CD4-positive, alpha-beta T cell treated with Interleukin-21 for 1 hour (primary cell): Measurements from ENCODE around the gene MAPK1IP1L.
"Not testable (repeated sequence)": the region's sequence is repeated elsewhere in the genome, so short reads cannot be mapped to it uniquely, and the experiment has no call there.

Experiments
- DNase-seq: peaks from one replicate; pipeline ENCODE4 v3.0.0-alpha.2; 2020

Gene MAPK1IP1L

GRCh38 chr14:55051423-55052268, at the start of gene MAPK1IP1L:
Gene MAPK1IP1L (plus strand): TSS chr14:55051647. CDS start chr14:55061684, 10,037 bp downstream.
- peak; percentile 91 for DNase-seq

GRCh38 chr14:55005071-55005470, 46.4 kb upstream of the MAPK1IP1L start:
- no peak for DNase-seq

- DNase-seq: no peak
Observed at GRCh38 chr14:55015006-55015405, 36.4 kb upstream of the MAPK1IP1L start.

DNA sequence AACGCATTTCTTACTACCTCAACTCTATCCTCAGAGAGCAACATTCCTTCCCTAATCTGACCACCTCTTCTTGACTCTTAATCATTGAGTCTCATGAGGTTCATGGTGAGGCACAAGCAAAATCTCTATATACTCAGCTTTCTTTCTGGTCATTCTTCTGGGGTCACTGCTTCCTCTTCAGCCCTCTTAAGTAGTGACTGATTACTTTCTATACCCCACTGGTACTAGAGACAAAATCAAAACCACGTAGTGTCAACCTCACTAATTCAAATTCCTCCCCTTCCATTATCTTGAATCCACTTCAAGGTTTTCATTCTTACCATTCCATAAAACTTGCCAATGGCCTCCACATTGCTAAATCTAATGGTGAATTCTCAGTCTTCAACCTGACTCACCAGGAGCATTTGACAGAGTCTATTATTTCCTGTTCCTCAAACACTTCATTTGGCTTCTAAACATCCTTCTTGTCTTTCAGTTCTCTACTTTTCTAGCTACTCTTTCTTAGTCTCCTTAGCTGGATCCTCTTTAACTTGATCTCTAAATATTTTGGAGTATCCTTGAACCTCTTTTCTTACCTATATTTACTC, 31.4 kb upstream of the MAPK1IP1L start:
- DNase-seq: no peak

- DNase-seq: not testable (repeated sequence)
Observed at GRCh38 chr14:55024365-55024764, 27.1 kb upstream of the MAPK1IP1L start.

DNA sequence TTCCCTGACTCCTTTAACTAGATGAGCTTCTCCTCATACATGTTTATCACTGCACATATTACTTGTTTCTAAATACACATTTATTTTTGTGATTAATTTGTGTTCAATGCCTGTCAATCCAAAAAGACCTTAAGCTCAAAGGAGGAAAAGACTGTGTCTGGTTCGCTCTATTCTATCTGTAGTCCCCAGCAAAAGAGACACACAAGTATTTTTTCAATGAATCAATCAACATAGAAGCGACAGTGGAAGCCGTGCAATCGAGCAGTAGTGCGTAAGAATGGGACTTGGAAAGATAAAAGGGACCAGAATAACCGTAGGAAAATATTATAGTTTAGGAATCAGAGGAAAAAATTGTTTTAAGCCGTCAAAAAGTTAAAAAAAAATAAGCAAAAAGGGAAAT, 25.5 kb upstream of the MAPK1IP1L start:
- DNase-seq: no peak

DNA sequence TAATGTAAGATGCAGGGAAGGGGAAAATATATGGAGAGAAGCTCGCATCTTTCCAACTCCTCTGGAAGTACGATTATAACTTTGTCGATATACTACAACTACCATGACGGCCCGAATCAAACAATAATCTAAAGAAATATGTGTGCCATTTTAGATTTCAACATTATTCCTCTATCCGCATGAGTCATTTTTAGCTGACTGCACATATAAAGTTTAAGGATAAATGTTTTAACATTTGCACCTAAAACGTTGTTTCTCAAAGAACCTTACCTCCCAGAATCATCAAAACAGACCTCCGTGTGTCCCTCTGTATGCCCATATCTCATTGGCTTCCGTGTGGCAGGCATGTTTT, 25.0 kb upstream of the MAPK1IP1L start:
- DNase-seq: no peak

DNA sequence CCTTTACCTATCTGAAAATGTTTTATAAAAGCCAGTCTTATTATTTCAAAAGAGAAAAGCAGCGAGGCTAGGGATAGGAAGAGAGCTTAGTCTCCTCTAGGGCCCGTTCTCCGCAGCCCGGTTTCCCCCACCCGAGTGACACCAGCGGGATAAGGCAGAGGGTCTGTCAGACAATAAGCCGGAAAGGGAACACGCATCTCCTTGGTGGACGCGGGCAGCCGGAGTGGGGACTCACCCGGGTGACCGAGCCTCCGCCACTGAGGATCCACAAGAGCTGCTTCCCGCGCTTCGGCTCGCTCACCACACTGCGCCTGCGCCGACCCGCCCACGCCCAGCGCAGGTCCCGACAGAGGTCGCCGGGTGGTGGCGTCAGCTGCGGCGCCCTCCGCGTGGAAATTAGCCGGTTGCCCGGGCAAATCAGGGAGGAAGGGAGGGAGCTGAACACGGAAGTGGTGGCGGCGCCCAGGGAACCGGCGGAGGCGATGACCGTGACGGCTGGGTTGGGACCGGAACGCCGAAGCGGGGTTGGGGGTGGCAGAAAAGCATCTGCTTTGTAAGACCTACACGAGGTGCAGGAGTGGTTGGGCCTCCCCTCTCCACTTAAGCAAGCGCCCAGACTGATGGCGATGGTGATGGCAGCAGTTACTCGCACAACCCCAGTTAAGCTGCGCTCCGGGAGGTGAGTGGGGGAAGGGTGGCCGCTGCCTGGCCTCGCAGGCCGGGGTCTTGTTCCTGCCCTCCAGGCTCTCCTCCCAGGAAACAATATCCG, 24.5 kb upstream of the MAPK1IP1L start, which contains the start of the genes SOCS4 and WDHD1:
TSS of gene SOCS4 (plus strand) at position 444 of the 769 bp plus-strand sequence. CDS start 15,806 bp downstream, outside the sequence.
TSS of gene WDHD1 (minus strand) at position 307 of the 769 bp plus-strand sequence. CDS start 312 bp downstream, outside the sequence.
- DNase-seq: peak; percentile 95

- no peak for DNase-seq
Observed at GRCh38 chr14:55028066-55028465, 23.4 kb upstream of the MAPK1IP1L start.

DNA sequence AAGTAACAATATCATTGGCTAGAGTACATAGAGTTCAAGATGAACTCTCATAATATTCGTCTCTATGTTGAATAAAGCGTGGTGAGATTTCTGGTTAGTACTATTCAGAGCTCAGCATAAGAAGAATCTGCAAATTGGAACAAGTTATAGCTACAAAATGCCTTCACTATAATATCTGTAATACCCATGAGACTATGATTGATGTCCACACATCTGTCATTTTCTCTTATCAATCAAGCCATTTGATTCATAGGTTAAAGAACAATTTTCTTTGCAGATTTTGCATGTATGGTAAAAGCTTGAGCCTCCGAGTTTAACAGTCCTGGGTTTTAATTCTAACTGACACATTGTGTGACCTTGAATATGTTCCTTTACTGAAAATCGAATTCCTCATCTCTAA, 23.0 kb upstream of the MAPK1IP1L start:
- no peak for DNase-seq

GRCh38 chr14:55031190-55031589, 20.3 kb upstream of the MAPK1IP1L start:
- DNase-seq: no peak

GRCh38 chr14:55037995-55038394, 13.5 kb upstream of the MAPK1IP1L start:
- not testable (repeated sequence) for DNase-seq

- no peak for DNase-seq
Observed at GRCh38 chr14:55038708-55039107, 12.7 kb upstream of the MAPK1IP1L start.

DNA sequence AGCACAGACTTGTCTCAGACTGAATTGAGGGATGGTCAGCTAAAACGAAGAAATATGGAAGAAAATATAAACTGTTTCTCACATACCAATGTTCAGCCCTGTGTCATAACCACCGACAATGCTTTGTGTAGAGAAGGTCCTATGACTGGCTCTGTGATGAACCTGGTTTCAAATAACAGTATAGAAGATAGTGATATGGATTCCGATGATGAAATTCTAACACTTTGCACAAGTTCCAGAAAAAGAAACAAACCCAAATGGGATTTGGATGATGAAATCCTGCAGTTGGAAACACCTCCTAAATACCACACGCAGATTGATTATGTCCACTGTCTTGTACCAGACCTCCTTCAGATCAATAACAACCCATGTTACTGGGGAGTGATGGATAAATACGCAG, 7.9 kb upstream of the MAPK1IP1L start:
- no peak for DNase-seq

- DNase-seq: no peak
Observed at GRCh38 chr14:55045087-55045486, 6.4 kb upstream of the MAPK1IP1L start.

- DNase-seq: no peak
Observed at GRCh38 chr14:55047301-55048053, 4.0 kb upstream of the MAPK1IP1L start.

DNA sequence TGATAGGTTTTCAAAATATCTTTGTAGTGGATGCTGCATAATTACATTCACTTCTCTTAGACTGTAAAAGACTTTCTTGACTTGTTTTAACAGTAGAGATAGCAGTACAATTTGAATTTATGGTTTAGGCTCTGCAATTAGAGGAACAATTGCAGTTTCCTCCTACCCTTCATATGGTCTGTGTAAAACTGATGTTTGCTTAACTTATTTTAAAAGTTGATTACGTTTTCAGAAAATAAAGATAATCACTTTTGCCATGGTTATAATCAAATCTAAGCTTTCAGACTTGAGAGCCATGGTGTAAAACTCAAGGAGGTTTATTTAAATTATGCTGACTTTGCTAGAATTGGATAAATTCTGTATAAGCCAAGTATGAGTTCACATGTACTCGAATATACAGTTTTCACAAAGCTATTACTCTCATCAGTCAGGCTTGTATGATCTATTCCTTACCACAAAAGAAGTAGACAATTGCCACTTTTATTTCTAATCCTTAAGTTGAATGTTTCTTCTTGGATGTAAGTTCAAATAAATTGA, 2.5 kb upstream of the MAPK1IP1L start:
- no peak for DNase-seq

DNA sequence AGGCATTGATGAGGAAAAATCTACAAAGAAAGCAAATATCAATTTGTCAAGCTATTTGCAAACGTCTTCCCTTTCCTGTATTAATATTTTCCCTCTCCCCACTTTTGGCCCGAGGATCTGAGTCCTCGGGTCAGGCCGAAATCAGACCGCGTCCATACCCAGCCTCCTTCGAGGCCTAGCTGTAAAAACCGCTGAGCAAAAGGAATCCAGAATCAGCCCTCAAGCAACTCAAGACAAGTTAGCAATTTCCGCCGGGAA, 353 bp upstream of the MAPK1IP1L start:
- DNase-seq: no peak

- no peak for DNase-seq
Observed at GRCh38 chr14:55052269-55052930, 953 bp downstream of the MAPK1IP1L start.

DNA sequence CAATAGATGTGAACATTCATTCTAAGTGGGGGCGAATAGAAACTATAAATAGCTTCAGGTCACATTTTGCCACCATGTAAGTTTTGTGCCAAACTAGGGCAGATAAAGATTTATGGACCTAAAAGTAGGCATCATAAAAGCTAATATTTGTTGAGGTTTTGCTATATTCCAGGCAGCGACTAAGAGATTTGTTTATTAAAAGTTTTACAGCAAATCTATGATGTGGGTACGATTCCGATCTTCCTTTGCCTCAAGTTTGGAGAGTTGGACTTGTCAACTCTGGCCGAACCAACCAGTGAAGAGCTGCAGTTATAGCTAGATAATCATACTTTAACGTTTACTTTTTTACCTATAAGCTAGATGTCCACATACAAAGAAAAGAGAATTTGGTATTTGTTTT, 1.6 kb downstream of the MAPK1IP1L start:
- no peak for DNase-seq

GRCh38 chr14:55053500-55053899, 2.1 kb downstream of the MAPK1IP1L start:
- DNase-seq: no peak

- DNase-seq: no peak
Observed at GRCh38 chr14:55054098-55054497, 2.7 kb downstream of the MAPK1IP1L start.
